ENCODE results near the gene ATCAY. TPM values are rescaled to one million over a fixed set of nuclear protein-coding genes. Genes with fewer than 3 reads are reported as not detected.

ATCAY gene
- total RNA-seq, 1 experiment from 2014 or later, result not detected

DNA sequence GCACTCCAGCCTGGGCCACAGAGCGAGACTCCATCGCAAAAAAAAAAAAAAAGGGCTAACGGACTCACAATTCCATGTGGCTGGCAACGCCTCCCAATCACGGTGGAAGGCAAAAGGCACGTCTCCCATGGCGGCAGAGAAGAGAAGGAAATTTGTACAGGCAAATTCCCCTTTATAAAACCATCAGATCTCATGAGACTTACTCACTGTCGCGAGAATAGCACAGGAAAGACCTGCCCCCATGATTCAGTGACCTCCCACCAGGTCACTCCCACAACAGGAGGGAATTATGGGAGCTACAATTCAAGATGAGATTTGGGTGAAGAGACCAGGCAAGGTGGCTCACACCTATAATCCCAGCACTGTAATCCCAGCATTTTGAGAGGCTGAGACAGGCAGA lies 33.7 kb downstream of the ATCAY start:
- no peak for DNase-seq
- Histone ChIP-seq H3K4me1 (ENCODE audit: insufficient read depth, low read length) (no peaks in the 10 kb centered on the region), H3K9ac (ENCODE audit: low read length) (no peak overlapping the region), H3K4me3 (ENCODE audit: low read length) (no peak overlapping the region), H3F3A (ENCODE audit: low read length, unreplicated experiment) (no peaks in the 10 kb centered on the region), H3K9me2 (replicated peaks; ENCODE audit: low read length) (no peaks in the 10 kb centered on the region), H3K27ac (ENCODE audit: low read length) (no peak overlapping the region), H3K27me3 (ENCODE audit: low read length) (no peaks in the 10 kb centered on the region), H3K4me2 (ENCODE audit: low read length) (no peak overlapping the region), H2AFZ (ENCODE audit: low read length) (no peak overlapping the region), H3K9me3 (ENCODE audit: low read length) (no peaks in the 10 kb centered on the region), H3K79me2 (ENCODE audit: low read length) (no peaks in the 10 kb centered on the region), H3K36me3 (ENCODE audit: low read depth, low read length) (no peaks in the 10 kb centered on the region), H4K20me1 (ENCODE audit: low read length) (no peaks in the 10 kb centered on the region)
- TF ChIP-seq, protein P1, sequence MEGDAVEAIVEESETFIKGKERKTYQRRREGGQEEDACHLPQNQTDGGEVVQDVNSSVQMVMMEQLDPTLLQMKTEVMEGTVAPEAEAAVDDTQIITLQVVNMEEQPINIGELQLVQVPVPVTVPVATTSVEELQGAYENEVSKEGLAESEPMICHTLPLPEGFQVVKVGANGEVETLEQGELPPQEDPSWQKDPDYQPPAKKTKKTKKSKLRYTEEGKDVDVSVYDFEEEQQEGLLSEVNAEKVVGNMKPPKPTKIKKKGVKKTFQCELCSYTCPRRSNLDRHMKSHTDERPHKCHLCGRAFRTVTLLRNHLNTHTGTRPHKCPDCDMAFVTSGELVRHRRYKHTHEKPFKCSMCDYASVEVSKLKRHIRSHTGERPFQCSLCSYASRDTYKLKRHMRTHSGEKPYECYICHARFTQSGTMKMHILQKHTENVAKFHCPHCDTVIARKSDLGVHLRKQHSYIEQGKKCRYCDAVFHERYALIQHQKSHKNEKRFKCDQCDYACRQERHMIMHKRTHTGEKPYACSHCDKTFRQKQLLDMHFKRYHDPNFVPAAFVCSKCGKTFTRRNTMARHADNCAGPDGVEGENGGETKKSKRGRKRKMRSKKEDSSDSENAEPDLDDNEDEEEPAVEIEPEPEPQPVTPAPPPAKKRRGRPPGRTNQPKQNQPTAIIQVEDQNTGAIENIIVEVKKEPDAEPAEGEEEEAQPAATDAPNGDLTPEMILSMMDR (conservative IDR thresholded peaks at IDR 0.05; ENCODE audit: low read depth, low read length), result no peak
- no peak for TF ChIP-seq EZH2 (IDR thresholded peaks at IDR 0.05; ENCODE audit: low read length, unreplicated experiment)
- TF ChIP-seq EZH2phosphoT487 (IDR thresholded peaks at IDR 0.05; ENCODE audit: borderline replicate concordance, low read length), result no peak
- ATAC-seq, result no peak
- POLR2A ChIA-PET (ENCODE audit: unreplicated experiment), result no interaction called here
- CTCF ChIA-PET, result no interaction called here
- intact Hi-C loops (cut with micrococcal nuclease), result no loop called here
- no TSS peak for BruUV-seq (replicated peaks)

DNA sequence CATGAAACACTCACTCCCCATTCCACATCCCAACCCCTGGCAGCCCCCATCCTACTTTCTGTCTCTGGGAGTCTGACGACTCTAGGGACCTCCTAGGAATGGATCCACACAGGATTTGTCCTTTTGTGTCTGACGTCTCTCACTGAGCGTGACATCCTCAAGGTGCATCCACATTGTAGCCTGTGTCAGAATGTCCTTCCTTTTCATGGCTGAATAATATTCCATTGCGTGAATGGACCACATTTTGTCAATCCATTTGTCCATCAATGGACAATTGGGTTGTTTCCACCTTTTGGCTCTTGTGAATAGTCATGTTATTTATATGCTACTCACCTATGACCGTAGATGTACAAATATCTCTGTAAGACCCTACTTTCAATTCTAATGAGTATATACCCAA lies 35.5 kb downstream of the ATCAY start:
- POLR2A ChIA-PET (ENCODE audit: unreplicated experiment), result no interaction called here
- no peak overlapping the region for H3K4me3 ChIP-seq (ENCODE audit: low read length)
- H3K4me1 ChIP-seq (ENCODE audit: insufficient read depth, low read length), result no peaks in the 10 kb centered on the region
- no peaks in the 10 kb centered on the region for H3K36me3 ChIP-seq (ENCODE audit: low read depth, low read length)
- H3K27me3 ChIP-seq (ENCODE audit: low read length), result no peaks in the 10 kb centered on the region
- no TSS peak for BruUV-seq (replicated peaks)
- DNase-seq (no peak), ATAC-seq (no peak)
- H3K9me3 ChIP-seq (ENCODE audit: low read length), result no peaks in the 10 kb centered on the region
- H3K4me2 ChIP-seq (ENCODE audit: low read length), result no peak overlapping the region
- TF ChIP-seq, protein P1 (conservative IDR thresholded peaks at IDR 0.05; ENCODE audit: low read depth, low read length), result no peak
- TF ChIP-seq EZH2phosphoT487 (IDR thresholded peaks at IDR 0.05; ENCODE audit: borderline replicate concordance, low read length) (no peak), EZH2 (IDR thresholded peaks at IDR 0.05; ENCODE audit: low read length, unreplicated experiment) (no peak)
- H2AFZ ChIP-seq (ENCODE audit: low read length), result no peak overlapping the region
- H4K20me1 ChIP-seq (ENCODE audit: low read length), result no peaks in the 10 kb centered on the region
- H3K79me2 ChIP-seq (ENCODE audit: low read length), result no peaks in the 10 kb centered on the region
- H3K9ac ChIP-seq (ENCODE audit: low read length), result no peak overlapping the region
- H3K9me2 ChIP-seq (replicated peaks; ENCODE audit: low read length), result no peaks in the 10 kb centered on the region
- H3F3A ChIP-seq (ENCODE audit: low read length, unreplicated experiment), result no peaks in the 10 kb centered on the region
- intact Hi-C loops (cut with micrococcal nuclease), result no loop called here
- H3K27ac ChIP-seq (ENCODE audit: low read length), result no peak overlapping the region
- CTCF ChIA-PET, result no interaction called here

DNA sequence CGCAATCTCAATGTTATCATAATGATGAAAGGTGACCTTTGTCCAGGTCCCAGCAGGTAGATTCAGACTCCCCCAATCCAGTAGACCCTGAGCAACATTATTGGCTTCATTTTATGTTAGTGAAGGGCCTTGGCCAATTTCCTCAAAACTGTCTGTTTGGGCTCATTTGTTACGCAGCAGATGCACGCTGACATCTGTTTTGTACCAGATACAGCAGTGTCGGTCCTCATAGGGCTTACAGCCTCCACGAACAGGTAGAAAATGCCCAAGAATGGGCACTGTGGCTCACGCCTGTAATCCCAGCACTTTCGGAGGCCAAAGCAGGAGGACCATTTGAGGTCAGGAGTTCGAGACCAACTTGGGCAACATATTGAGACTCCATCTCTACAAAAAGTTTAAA lies 39.3 kb downstream of the ATCAY start:
- no peak overlapping the region for H2AFZ ChIP-seq (ENCODE audit: low read length)
- ATAC-seq, result no peak
- H3K9me2 ChIP-seq (replicated peaks; ENCODE audit: low read length), result no peaks in the 10 kb centered on the region
- H3K27ac ChIP-seq (ENCODE audit: low read length), result no peak overlapping the region
- H4K20me1 ChIP-seq (ENCODE audit: low read length), result no peaks in the 10 kb centered on the region
- POLR2A ChIA-PET (ENCODE audit: unreplicated experiment), result no interaction called here
- BruUV-seq (replicated peaks), result no TSS peak
- DNase-seq, result no peak
- no peak overlapping the region for H3K9ac ChIP-seq (ENCODE audit: low read length)
- H3K9me3 ChIP-seq (ENCODE audit: low read length), result no peaks in the 10 kb centered on the region
- no peaks in the 10 kb centered on the region for H3K36me3 ChIP-seq (ENCODE audit: low read depth, low read length)
- CTCF ChIA-PET, result no interaction called here
- no peaks in the 10 kb centered on the region for H3K27me3 ChIP-seq (ENCODE audit: low read length)
- intact Hi-C loops (cut with micrococcal nuclease), result no loop called here
- no peaks in the 10 kb centered on the region for H3K79me2 ChIP-seq (ENCODE audit: low read length)
- TF ChIP-seq EZH2phosphoT487 (IDR thresholded peaks at IDR 0.05; ENCODE audit: borderline replicate concordance, low read length) (no peak), EZH2 (IDR thresholded peaks at IDR 0.05; ENCODE audit: low read length, unreplicated experiment) (no peak)
- TF ChIP-seq, protein P1 (conservative IDR thresholded peaks at IDR 0.05; ENCODE audit: low read depth, low read length), result no peak
- no peaks in the 10 kb centered on the region for H3K4me1 ChIP-seq (ENCODE audit: insufficient read depth, low read length)
- H3K4me3 ChIP-seq (ENCODE audit: low read length), result no peak overlapping the region
- H3F3A ChIP-seq (ENCODE audit: low read length, unreplicated experiment), result no peaks in the 10 kb centered on the region
- H3K4me2 ChIP-seq (ENCODE audit: low read length), result no peak overlapping the region
